Measurements from ENCODE around the gene PADI6.

The PADI6 gene

DNA sequence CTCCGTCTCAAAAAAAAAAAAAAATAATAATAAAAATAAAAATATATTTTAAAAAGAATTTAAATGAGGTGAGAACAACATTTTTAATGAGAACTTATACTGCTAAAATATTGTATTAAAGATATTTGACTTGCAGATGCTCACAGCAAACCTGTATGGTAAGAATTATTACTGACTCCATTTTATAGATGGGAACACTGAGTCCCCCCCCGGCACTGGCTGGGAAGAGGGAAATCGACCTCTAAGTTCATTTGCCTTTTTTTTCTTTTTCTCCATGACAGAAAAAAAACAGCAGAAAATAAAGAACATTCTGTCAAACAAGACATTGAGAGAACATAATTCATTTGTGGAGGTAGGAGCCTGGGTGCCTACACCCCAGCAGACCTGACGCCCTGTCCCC is 13.4 kb upstream of the PADI6 start:
- no peak for DNase-seq

DNA sequence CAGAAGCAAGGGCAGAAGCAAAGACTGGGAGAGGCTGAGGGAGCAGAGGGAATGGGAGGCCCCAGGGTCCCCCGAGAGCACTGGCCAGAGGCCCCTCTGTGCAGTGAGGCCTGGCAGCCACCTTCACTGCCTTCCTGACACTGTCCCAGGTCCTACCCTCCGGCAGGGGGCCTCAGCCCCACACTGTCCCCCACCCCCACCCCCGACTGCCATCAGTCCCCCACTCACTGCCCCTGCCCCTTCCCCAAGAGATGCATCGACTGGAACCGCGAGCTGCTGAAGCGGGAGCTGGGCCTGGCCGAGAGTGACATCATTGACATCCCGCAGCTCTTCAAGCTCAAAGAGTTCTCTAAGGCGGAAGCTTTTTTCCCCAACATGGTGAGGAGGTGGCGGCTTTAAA is 13.0 kb upstream of the PADI6 start:
- DNase-seq = no peak

DNA sequence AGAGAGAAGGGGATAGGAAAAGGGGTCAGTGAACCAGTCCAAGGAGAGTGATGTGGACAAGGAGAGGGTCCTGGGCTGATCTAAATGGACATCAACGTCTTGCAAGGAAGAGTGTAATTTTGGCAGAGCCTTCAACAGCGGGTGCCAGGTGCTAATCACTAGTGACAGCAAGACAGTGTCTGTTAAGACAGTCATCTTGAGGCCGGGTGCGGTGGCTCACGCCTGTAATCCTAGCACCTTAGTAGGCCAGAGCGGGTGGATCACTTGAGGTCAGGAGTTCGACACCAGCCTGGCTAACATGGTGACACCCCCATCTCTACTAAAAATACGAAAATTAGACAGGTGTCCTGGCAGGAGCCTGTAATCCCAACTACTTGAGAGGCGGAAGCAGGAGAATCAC is 12.2 kb upstream of the PADI6 start:
- DNase-seq = no peak

DNA sequence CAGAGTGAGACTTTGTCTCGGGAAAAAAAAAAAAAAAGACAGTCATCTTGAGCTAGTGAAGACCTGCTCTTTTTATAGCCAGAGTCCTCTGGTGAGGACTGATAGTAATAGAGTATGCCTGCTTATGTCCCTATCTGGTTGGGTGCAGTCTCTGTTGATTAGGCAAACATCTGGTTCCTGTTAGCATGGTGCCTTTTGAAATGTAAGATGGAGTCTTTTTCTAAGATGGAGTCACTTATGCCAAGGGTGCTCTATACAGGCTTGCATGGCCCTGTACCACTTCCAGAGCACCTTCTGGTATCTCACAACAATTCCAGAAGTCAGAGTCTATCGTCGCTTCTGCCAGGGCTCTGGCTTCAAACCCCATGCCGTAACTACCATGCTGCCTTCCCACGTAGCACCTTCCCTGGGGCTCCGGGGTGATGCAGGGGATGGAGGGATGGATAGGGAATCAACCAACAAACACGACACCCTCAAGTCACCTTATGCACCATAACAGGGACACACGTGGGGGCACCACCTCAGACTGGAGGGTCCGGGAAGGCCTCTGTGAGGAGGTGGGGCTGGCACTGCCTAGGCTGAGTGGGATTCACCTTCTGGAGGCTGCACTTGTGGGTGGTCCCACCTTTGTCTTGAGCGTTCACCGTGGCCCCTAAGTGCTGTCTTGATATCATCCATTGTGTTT is 11.6 kb upstream of the PADI6 start:
- no peak for DNase-seq

DNA sequence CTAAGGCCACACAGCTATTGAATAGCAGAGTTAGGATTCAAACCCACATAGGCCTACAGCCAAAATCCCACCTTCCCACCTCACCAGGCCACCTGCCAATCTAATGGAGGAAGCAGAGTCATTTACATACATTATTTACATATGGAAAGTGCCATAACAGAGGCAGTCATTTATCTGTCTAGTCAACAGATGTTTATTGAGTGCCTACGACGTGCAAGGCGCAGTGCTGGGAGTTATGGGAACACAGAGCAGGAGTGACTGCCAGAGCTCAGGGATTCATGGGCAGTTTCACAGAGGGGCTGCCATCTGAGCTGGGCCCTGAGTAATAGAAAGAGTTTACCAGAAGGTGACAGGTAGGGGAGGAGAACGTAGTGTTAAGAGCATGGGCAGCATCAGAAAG is 10.3 kb upstream of the PADI6 start:
- no peak for DNase-seq

DNA sequence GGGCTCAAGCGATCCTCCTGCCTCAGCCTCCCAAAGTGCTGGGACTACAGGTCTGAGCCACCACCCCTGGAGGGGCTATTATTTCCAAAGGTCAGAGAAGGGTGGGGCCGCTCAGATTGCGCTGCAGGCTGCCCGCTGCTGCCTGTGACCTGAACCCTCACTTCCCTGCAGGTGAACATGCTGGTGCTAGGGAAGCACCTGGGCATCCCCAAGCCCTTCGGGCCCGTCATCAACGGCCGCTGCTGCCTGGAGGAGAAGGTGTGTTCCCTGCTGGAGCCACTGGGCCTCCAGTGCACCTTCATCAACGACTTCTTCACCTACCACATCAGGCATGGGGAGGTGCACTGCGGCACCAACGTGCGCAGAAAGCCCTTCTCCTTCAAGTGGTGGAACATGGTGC is 8.6 kb upstream of the PADI6 start:
- no peak for DNase-seq

DNA sequence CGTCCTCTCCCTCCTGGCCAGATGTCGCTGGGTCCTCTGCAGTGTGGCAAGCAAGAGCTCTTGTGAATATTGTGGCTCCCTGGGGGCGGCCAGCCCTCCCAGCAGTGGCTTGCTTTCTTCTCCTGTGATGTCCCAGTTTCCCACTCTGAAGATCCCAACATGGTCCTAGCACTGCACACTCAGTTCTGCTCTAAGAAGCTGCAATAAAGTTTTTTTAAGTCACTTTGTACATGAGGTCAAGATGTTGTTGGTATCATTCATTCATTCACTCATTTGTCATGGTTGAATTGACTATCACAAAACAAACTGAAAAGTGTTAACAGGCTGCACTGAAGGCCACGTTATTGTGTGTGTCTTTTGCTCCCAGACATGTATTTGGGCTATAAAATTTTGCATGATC is 8.2 kb upstream of the PADI6 start:
- DNase-seq = no peak

DNA sequence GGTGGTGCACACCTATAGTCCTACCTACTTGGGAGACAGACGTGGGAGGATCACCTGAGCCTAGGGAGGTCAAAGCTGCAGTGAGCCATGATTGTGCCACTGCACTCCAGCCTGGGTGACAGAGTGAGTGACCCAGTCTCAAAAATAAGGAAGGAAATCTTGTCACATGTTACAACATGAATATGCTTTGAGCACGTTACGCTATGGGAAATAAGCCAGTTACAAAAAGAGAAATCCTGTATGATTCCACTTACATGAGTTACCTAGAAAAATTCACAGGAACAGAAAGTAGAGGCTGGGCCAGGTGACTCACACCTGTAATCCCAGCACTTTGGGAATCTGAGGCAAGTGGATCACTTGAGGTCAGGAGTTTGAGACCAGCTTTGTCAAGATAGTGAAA is 6.7 kb upstream of the PADI6 start:
- no peak for DNase-seq

DNA sequence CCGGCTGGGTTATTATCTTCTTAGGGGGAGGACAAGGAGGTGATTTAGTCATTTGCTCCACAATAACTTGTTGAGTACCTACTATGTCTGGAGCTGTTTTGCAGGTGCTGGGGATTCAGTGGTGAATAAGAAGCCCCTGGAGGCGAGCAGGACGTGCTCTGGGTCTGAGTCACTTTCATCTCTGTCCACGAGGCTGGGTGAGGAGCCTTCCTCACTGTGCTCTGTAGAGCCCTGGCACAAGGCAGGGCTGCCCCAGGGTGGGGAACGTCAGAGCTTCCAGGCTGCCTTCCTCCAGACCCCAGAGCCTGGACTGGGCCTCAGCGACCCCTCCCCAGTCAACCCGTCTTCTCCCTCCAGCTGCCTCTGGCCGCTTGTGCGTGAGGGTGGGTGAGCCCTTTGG is 2.5 kb upstream of the PADI6 start:
- no peak for DNase-seq

DNA sequence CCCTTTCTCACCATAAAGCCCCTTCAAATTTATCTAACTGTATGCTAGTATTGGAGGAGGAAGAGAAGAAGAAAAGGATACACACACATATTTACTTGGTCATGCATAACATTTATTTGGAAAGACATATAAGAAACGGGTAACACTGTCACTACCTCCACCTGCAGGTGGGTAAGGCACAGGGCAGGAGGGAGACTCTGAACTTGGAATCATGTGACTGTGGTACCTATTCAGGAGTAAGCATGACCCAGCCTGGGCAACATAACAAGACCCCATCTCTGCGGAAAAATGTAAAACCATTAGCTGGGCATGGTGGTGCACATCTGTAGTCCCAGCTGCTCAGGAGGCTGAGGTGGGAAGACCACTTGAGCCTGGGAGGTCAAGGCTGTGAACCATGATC is 1.4 kb upstream of the PADI6 start:
- no peak for DNase-seq

DNA sequence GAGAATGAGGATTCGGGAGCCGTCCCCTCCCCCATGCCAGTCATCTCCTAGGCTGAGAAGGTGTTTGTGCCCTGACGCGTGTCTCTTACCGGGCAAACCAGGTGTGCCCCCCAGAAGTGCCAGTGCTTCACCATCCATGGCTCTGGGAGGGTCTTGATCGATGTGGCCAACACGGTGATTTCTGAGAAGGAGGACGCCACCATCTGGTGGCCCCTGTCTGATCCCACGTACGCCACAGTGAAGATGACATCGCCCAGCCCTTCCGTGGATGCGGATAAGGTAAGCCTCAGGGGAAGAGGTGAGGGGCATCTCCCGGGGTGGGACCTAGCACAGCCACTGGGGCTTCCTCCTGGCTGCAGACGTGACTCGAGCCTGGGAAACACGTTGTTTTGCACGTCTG is 959 bp downstream of the PADI6 start:
- no peak for DNase-seq

DNA sequence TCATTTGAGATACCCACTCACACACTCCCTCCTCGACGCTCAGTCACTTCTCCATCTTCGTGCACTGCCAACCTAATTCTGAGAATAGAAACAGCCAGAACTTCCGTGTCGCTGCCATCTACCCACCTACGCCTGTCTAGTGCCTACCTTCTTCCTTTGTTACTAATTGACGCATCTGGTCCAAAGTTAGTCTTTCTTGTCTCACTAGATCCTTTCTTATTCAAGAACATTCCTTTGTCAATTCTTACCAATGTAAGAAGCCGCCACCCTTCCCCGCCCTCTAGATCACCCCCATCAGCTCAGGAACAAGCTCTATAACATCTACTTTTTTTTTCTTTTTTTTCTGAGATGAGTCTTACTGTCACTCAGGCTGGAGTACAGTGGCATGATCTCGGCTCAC is 3.7 kb downstream of the PADI6 start:
- no peak for DNase-seq

DNA sequence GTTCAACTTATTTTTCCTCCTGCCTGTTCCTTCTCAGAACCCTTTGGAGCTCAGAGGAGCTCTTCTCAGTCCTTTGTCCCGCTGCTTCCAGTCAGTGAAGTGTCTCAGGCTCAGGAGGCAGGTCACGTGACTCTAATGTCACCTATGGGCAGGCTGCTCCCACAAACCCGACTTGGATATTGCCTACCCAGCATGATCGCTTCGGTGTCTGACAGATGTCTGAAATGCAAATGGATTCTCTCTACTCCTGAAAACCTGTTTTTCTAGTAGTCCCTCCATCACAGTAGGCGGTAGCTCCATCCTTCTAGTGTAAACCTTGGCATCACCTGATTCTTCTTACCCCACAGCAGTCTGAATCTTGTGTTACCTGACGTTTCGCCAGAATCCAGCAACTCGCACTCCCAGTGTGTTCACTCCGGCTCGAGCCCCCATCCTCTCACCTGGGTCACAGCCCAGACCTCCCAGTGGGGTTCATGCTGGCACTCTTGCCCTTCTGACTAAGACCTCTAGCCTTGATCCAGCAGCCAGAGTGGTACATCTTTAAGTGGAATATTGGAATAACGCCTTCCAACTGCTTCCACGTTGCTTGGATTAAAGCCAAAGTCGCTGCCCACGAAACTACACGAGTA is 5.4 kb downstream of the PADI6 start:
- no peak for DNase-seq

DNA sequence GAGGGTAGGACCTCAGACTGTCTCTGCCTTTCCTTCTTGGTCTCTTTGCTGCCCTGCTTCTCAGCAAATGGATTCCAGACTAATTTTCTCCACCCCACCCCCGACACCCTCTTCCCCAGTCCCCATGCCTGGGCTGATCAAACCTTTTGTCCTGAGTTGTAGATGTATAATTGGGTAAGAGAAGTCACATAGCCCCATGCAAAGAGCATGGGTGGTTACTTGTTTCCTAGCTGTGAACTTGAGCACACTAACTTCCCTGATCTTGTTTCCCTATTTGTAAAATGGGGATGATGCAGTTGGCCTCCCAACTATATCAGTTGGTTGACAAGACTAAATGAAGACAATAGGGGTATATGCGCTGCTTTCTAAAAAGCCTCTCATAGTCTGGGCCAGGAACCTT is 9.2 kb downstream of the PADI6 start:
- DNase-seq = no peak

DNA sequence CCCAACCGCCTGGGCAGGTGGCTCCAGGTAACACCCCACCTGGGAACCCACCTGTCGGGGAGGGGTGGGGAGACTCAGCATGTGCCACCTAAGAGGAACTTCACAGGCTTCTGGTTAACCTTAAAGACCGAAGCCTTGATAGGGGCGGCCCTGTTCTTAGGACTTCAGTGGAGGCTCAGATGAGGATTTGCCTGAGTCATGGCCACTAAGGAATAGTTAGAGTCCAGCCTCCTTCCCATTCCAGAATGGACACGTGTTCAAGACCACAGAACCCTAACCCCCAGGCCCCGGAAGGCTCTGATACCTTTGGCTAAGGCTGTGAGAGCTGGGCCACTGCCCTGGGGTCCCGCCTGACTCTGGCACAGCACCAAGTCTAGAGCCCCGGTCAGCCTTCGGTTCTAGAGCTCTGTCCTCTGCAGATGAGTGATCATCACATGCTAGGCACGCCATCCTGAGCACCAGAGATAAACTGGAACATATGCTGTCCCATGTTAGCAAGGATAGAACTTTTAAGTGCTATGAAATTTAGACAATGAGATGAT is 20.3 kb downstream of the PADI6 start:
- no peak for DNase-seq

DNA sequence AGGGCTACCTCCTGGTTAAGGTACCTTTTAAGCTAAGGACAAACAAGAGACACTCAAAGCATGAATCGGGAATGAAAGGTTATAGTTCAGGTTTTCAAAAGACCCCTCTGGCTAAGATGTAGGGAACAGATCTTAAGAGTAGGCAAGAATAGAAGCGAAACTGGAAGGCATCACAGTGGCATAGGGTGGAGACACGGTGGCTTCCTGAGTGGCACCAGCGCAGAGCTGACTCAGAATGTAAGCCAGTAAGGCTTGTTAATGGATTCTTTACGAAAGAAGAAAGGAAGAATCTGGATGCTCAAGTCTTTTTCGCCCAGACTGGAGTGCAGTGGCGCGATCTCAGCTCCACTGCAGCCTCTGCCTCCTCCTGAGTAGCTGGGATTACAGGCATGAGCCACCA is 21.2 kb downstream of the PADI6 start:
- no peak for DNase-seq

DNA sequence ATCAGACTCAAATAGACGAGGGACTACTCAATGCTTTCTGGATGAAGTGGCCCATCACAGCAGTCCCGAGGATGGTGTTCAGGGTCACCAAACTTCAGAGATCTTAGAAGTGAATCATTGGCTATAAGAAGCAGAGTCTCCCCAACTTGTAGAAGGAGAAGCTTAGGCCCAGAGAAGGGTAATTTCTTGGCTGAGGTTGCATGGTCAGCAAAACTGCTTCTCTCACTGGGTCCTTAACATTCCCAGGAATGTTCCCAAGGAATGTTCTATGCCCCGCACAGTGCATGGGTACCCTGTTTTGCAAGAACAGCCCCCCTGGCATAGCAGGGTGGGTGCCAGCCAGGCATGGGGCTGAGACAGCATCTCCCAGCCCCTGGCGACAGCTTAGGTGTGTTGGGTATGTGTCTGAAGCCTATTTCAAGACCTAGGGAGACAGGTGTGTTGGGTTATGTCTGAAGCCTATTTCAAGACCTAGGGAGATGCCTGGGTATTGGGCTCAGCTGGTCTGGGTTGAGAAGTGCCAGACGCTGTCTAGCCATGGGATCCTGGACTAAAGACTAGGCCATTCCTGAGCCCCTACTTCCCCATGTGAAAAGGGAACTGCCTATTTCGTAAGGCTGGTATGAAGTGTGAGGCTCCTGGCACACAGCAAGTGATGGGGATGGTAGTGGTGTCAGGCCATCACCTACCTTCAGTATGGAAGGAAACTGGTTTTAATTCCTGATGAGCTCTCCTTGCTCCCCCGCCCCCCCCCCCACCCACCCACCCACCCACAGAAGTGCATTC is 26.1 kb downstream of the PADI6 start:
- DNase-seq = no peak

DNA sequence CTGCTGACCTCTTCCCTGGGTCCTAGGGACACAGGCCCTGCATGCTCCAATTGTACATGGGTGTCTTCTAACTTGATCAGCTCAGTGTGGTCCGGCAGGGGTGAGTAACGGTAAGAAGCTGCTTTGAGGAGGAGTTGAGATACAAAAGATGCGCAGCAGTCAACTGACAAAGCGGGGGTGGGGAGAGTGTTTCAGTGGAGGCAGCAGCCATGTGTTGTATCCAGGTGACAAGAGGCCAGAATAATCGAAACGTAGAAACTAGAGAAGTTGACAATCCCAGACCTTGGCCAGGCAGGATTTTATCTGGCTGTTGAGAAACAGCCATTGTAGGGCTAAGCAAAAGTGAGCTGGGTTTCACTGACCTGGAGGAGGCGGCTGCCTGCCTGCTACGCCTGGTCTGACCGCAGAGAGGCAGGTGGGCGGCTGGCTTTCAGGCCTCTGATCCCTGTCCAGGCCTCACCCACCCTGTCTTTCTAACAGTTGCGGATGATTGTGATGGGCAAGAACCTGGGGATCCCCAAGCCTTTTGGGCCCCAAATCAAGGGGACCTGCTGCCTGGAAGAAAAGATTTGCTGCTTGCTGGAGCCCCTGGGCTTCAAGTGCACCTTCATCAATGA is 28.8 kb downstream of the PADI6 start:
- no peak for DNase-seq

DNA sequence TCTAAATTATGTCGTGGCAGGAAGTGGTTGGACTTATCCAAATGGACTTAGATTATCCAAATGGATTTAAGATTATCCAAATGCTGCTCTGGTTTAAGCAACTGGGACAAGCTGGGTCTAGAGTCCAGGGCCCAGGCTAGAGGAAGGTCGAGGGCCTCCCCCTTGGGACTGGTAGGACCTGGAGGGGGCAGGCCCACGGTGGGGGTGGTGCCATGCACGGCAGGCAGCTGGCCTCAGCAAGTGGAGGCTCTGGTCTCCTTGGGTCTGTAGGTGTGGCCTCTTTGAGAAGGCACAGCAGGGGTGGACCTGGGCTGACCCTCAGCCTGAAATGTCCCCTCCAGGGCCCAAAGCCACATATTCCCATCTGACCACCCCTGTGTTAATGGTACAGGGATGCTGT is 29.8 kb downstream of the PADI6 start:
- no peak for DNase-seq

DNA sequence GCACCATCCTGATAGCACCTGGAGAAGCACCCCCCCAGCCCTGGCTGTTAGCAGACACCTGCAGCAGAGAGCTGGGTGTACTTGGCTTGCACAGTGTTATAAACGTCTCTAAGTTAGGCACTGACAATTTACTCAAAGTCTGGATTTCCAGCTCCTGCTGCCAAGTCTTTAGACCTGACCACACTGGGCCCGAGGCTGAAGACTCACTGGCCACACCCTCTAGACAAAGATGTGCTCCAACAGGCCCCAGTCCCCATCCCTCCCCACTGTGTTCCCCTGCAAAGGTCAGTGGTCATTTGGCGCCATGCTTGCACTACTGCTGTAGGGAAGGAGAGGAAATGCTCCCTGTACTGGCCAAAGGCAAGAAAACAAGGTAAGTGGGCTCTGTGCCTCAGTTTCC is 31.1 kb downstream of the PADI6 start:
- no peak for DNase-seq

DNA sequence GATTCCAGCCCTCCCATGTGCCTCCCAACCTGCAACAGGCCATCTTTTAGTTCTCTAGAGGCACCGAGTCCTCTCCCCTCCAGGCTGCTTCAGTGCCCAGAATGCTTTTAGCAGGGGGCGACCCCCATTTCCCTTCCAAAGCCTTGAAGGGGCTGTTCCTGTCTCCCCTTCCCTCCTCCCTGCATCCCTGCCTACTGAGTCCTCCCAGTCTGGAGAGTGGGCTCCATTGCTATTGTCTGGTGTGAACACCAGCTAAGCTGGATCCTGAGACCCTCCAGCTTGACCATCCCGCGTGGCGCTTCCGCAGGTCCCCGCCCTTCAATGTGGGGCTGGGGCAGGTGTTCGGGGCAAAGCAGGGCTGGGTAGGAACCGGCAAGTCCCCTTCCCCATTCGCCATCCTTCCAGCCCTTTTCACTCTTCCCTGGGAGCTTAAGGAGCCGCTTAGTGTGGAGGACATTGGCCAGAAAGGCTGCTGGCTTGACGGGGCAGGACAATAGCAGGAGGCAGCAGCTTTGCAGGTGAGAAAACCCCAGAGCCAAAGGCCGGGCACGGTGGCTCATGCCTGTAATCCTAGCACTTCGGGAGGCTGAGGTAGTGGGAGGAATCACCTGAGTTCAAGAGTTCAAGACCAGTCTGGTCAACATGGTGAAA is 32.2 kb downstream of the PADI6 start:
- DNase-seq = no peak

DNA sequence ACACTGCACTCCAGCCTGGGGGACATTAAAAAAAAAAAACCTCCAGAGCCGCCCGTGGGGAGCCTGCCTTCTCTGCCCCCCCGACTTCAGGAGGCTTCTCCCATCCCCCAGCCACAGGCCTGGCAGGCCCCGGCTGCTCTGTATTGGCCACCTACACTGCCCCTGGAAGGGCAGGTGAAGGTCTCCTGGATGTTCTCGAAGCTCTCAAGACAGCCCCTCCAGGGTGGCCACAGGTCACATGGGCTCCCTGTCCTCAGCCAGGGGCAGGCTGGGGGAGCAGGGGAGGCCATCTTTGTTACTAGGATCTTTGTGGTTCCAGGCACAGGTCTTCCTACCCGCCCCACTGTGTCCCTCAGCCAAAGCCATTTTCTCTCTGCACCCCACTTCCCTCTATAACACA is 32.8 kb downstream of the PADI6 start:
- no peak for DNase-seq

All from activated CD4-positive, CD25-positive, alpha-beta regulatory T cell treated with anti-CD3 and anti-CD28 coated beads, Interleukin-2, amount 50 U/mL, for 72 hours (primary cell).